Neuron (in vitro differentiated cells): Measurements from ENCODE around the gene JSRP1.
A peak's percentile ranks its signal among the peaks of the same experiment; 100 is the strongest.
"Not testable (repeated sequence)": the region's sequence is repeated elsewhere in the genome, so short reads cannot be mapped to it uniquely, and the experiment has no call there.

Experiments used
- H2AFZ ChIP-seq: one replicate; pipeline ENCODE4 v1.6.1; 2013; ENCODE audit warnings: low read depth, mild to moderate bottlenecking, inconsistent platforms, low read length, moderate library complexity
- H3K27me3 ChIP-seq: one replicate; pipeline ENCODE4 v1.6.1; 2013; ENCODE audit warnings: low read length; ENCODE audit not compliant: insufficient read depth
- H3K36me3 ChIP-seq: one replicate; pipeline ENCODE4 v1.6.1; 2013; ENCODE audit warnings: low read length; ENCODE audit not compliant: insufficient read depth
- H3K4me1 ChIP-seq: one replicate; pipeline ENCODE4 v1.6.1; 2013; ENCODE audit warnings: low read length; ENCODE audit not compliant: insufficient read depth
- H3K4me3 ChIP-seq: 2 replicates; pipeline ENCODE4 v1.5.1; 2013; ENCODE audit warnings: mild to moderate bottlenecking, low read length, moderate library complexity
- H3K9me3 ChIP-seq: one replicate; pipeline ENCODE4 v1.6.1; 2013; ENCODE audit warnings: low read length

Gene JSRP1

DNA sequence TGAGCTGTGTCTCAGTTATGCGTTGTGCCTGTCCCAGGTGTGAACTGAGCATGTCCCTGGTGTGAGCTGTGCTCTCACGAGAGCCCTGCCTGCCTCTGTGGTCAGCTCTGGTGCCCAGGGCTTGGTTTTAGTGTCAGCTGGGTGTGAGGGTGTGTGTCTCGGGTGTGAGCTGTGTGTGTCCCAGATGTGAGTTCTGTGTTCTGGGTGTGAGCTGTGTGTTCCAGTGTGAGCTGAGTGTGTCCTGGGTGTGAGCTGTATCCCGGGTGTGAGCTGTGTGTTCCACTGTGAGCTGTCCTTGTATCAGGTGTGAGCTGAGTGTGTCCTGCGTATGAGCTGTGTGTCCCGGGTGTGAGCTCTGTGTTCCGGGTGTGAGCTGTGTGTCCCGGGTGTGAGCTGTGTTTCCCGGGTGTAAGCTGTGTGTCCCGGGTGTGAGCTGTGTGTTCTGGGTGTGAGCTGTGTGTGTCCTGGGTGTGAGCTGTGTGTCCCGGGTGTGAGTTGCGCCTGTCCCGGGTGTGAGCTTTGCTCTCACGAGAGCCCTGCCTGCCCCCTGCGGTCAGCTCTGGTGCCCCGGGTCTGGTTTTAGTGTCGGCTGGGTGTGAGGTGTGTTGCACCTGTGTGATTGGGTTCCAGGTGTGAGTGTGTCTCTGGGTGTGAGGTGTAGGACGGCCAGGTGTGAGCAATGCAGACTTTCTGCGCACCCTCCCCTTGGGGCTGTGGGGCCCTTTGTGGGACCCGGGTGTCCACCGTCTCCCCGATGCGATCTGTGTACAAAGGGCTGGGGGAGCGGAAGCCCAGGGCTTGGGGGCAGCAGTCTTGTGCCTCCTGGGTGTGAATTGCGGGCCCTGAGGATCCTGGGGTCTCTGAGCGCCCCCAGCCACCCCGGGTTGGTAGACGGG is 32.8 kb upstream of the JSRP1 start:
- Histone ChIP-seq H3K27me3 (peaks cover 32% of the 10 kb centered on the region), H2AFZ (no peak overlapping the region), H3K36me3 (no peaks in the 10 kb centered on the region), H3K9me3 (peaks cover 7% of the 10 kb centered on the region), H3K4me1 (no peaks in the 10 kb centered on the region), H3K4me3 (no peak overlapping the region)

DNA sequence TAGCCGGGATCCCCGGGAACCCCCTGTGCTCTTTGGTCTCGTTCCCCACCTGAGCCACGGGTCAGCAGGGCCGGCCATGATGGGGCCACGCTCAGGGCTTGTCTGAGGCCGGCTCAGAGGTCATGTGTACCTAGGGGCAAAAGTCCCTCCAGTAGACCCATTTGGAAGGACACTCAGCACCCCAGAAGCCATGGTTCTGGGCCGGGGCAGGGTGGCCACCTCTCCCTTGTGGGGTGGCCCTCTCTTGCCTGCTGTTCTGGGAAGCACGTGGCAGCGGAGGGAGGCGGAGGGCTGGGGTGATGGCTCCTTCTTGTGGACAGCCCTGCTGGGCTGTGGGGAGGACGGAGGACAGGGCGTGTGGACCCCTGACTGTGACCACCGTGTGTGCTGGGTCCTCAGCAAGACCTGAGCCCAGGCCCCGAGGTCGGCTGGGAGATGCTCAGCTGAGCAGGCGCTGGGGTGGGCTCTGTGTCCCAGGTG is 32.2 kb upstream of the JSRP1 start:
- no peaks in the 10 kb centered on the region for H3K36me3 ChIP-seq
- no peak overlapping the region for H3K4me3 ChIP-seq
- peaks cover 7% of the 10 kb centered on the region for H3K9me3 ChIP-seq
- peaks cover 26% of the 10 kb centered on the region for H3K27me3 ChIP-seq
- H2AFZ ChIP-seq: no peak overlapping the region
- no peaks in the 10 kb centered on the region for H3K4me1 ChIP-seq

DNA sequence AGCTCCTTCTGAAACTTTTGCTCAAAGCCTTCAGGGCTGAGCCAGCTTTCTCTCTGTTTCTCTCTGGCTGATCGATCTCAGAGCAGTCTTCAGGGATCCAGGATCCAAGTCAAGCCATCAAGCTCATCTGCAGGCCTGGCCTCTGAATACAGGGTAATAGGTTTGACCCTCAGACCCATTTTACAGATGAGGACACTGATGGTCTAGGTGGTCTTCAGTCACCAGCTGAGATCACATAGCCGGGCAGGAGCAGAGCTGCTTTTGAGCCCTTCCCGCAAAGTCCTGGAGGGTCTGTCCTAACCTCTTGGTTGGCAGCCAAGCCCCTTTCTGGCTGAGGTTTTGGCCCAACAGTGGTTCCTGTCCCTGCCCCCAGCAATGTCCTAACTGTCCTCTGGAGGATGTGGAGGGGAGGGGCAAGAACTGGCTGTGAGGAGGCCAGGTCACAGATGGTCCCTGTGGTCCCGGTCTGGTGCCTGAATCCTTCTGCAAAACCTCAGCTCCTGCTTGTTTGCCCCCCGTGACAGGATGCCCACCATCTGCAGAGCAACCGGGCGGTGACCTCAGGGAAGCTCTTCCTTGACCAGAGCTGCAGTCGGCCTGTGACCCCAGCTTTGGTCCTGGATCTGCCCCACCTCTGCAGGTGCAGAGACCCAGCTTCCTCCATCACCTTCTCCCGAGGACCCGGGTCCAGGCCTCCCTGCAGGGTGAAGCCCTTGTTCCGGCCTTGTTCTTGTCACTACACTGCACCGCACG is 31.5 kb upstream of the JSRP1 start:
- no peaks in the 10 kb centered on the region for H3K36me3 ChIP-seq
- peaks cover 26% of the 10 kb centered on the region for H3K27me3 ChIP-seq
- peaks cover 7% of the 10 kb centered on the region for H3K9me3 ChIP-seq
- H3K4me1 ChIP-seq: peaks cover under 1% of the 10 kb centered on the region
- H2AFZ ChIP-seq: no peak overlapping the region
- H3K4me3 ChIP-seq: no peak overlapping the region

DNA sequence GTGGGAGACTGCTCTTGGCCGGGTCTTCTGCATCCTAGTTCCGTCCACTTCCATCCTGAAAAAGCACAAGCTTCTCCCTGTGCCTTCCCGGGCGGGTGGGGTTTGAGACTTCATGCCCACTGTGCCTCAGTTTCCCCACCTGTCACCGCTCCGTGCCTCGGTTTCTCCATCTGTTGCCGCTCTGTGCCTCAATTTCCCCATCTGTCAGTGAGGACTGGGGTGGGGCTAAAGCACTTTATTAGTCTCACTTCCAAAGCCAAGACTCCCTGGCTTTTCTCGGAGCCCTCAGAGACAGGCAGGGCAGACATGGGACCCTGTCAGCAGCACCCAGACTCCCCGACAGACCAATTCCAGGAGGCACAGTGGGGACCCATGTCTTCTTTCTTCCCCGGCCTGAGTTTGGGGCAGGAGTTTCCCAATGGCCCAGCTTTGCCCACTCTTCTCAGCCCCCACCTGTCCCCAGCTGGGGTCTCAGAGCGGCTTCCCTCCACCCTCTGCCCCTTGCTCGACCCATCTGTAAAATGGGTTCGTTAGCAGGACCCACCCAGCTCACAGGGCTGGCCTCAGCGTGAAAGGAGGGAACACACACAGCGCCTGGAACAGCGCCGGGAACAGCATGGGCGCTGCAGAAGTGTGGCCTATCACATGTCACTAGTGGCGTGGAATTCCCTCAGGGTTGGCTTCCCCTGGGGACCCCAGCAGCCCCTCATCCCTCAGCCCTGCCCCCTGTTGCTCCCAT is 30.4 kb upstream of the JSRP1 start:
- Histone ChIP-seq H3K9me3 (peaks cover 7% of the 10 kb centered on the region), H3K4me1 (peaks cover 12% of the 10 kb centered on the region), H2AFZ (no peak overlapping the region), H3K36me3 (no peaks in the 10 kb centered on the region), H3K4me3 (no peak overlapping the region), H3K27me3 (peaks cover 26% of the 10 kb centered on the region)

DNA sequence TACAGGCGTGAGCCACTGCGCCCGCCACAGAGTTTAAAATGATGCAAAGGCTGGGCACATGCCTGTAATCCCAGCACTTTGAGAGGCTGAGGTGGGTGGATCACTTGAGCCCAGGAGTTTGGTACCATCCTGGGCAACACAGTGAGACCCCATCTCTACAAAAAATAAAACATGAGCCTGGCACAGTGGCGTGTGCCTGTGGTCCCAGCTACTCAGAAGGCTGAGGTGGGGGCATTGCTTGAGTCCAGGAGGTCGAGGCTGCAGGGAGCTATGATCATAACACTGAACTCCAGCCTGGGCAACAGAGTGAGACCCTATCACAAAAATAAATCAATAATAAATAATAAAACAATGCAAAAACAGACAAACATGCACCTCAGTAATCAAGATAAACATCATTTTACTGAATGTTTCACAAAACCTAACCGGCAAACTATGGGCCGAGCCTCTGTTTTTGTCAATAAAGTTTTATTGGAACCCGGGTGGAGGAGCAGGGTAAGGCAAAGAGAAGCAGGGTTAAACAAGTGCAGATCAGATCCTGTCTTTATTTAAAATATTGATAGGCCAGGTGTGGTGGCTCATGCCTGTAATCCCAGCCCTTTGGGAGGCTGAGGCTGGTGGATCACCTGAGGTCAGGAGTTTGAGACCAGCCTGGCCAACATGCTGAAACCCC is 27.8 kb upstream of the JSRP1 start:
- Histone ChIP-seq H3K27me3 (peaks cover 13% of the 10 kb centered on the region), H3K4me3 (no peak overlapping the region), H3K36me3 (no peaks in the 10 kb centered on the region), H2AFZ (no peak overlapping the region), H3K9me3 (no peaks in the 10 kb centered on the region), H3K4me1 (peaks cover 12% of the 10 kb centered on the region)

DNA sequence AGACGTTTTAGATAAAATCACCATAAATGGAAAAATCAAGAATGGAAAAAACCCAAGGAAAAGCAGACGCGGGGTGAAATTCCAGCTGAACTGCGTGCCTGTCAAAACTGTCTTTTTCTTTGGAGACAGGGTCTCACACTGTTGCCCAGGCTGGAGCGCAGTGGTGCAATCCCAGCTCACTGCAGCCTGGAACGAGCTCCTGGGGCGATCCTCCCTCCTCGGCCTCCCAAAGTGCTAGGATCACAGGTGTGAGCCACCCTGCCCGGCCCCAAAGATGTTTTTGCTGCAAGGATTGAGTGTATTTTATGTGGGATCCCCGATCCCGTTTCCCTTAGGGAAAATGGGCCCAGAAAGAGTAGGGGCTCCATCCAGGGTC is 26.6 kb upstream of the JSRP1 start:
- Histone ChIP-seq H3K9me3 (no peaks in the 10 kb centered on the region), H2AFZ (no peak overlapping the region), H3K36me3 (no peaks in the 10 kb centered on the region), H3K27me3 (peaks cover 5% of the 10 kb centered on the region), H3K4me1 (peaks cover 12% of the 10 kb centered on the region), H3K4me3 (no peak overlapping the region)

DNA sequence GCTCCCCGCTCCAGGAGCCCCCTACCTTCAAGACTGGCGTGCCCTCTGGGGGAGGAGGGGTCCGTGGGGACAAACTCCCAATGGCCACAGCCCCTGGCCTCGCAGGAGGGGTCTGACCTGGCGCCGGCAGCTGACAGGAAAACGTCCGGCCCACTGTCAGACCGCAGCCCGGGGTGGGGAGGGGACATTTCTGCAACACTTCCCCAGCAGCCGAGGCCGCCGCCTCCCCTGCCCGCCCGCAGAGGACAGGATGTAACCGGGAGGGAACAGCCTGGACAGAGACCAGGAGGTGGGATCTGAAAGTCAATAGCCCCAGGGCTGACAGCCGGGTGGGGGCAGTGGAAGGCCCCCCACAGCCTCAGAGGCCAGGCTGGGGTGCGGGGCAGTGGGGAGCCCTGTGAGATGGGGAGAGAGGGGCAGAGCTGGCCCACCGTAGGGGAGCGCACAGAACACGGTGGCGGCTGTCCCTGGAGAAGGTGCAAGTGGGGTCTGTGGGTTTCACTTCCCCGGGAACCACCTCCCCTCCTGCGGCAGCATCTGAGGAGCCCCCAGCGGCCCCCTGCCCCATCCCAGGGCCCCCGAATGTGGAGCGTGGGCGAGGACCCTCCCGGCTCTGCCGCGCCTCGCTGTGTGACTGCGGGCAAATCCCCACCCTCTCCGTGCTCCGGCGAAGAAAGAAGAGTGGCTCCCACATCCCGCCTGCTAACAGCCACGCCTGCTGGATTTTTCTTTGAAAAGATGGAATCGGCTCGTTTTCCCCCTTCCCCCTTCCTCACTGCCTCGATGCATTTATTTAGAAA is 26.0 kb upstream of the JSRP1 start, which contains the start of gene PEAK3:
Gene PEAK3, minus strand, starts transcription at position 114 of the 800 bp plus-strand sequence. CDS start 1,244 bp downstream, outside the sequence.
- Histone ChIP-seq H3K36me3 (no peaks in the 10 kb centered on the region), H3K27me3 (peaks cover under 1% of the 10 kb centered on the region), H3K4me3 (no peak within 1 kb of the TSS), H3K9me3 (no peaks in the 10 kb centered on the region), H3K4me1 (peaks cover 12% of the 10 kb centered on the region), H2AFZ (peak within 1 kb of the TSS; percentile 51)

DNA sequence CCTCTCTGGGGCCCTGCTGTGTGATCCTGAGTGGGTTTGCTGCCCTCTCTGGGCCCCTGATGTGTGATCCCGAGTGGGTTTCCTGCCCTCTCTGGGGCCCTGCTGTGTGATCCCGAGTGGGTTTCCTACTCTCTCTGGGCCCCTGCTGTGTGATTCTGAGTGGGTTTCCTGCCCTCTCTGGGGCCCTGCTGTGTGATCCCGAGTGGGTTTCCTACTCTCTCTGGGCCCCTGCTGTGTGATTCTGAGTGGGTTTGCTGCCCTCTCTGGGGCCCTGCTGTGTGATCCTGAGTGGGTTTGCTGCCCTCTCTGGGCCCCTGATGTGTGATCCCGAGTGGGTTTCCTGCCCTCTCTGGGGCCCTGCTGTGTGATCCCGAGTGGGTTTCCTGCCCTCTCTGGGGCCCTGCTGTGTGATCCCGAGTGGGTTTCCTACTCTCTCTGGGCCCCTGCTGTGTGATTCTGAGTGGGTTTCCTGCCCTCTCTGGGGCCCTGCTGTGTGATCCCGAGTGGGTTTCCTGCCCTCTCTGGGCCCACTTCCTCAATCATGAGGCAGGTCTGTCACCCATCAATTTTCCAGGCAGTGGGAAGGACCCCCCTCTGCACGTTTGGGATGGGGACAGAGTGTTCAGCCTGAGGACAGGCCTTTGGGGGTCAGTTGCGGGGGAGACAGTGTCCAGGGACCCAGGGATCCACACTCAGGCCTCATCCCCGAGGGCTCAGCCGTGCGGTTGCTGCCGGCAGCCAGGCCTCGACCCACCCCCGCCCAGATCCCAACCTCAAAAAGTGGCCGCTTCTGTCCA is 25.2 kb upstream of the JSRP1 start:
- Histone ChIP-seq H2AFZ (peak overlapping the region; percentile 51), H3K4me1 (peaks cover 12% of the 10 kb centered on the region)
- not testable (repeated sequence) for H3K27me3 ChIP-seq, H3K4me3 ChIP-seq, H3K36me3 ChIP-seq, H3K9me3 ChIP-seq

DNA sequence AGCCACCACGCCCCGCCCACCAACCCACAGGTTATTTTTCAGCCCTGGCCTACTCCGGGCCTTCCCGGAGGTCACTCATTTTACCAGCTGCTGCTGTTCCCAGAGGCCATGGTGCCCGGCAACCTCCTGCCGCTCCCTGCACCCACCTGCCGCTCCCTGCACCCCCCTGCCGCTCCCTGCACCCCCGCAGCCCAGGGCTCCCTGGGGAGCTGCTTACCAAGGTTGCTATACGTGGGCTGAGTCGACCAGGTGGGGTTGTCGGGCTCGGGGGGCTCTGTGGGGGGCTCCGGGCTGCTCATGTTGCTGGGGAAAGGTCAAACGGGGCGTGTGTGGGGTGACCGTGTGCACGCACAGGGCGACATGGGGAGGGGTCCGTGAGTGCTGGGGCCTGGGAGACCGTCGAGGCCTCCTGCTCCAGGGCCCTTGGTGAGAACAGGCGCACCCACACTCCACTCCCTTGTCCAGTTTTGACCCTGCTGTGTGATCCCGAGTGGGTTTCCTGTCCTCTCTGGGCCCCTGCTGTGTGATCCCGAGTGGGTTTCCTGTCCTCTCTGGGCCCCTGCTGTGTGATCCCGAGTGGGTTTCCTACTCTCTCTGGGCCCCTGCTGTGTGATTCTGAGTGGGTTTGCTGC is 24.5 kb upstream of the JSRP1 start:
- H3K4me1 ChIP-seq: peaks cover 12% of the 10 kb centered on the region
- no peaks in the 10 kb centered on the region for H3K9me3 ChIP-seq
- H3K36me3 ChIP-seq: no peaks in the 10 kb centered on the region
- no peak overlapping the region for H3K4me3 ChIP-seq
- H2AFZ ChIP-seq: no peak overlapping the region
- H3K27me3 ChIP-seq: no peaks in the 10 kb centered on the region

DNA sequence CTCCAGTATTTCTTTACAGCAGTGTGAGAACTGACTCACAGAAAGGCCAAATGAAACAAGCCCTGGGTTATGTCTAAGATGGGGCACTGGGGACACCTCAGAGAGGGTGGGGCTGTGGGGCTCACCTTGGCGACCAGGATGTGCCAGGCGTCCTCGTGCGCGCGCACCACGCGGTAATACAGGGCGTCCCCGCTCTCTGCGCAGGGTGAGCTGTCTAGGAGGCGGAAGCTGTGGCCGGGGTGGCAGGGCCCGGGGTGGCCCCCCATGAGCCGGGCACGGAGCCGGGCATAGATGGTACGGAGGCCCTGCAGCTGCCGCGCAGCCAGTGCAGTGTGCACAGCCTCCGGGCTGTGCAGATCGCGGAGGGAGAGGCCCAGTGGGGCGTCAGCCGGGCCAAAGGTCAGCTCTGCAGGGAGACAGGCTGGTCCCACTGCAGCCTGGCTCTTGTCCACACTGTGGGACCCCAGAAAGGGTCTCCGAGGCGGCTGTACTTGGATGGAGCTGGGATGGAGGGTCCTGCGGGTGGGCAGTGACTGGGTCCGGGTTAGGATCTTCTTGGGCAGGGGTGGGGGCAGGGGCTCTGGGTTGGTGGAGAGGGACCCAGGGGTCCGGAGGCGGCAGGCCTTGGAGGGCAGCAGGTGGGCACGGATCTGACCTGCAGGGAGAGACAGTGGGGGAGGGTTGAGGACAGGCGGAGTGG is 22.4 kb upstream of the JSRP1 start:
- Histone ChIP-seq H2AFZ (no peak overlapping the region), H3K4me3 (no peak overlapping the region), H3K36me3 (peaks cover 2% of the 10 kb centered on the region), H3K27me3 (no peaks in the 10 kb centered on the region), H3K9me3 (no peaks in the 10 kb centered on the region), H3K4me1 (peaks cover 19% of the 10 kb centered on the region)

DNA sequence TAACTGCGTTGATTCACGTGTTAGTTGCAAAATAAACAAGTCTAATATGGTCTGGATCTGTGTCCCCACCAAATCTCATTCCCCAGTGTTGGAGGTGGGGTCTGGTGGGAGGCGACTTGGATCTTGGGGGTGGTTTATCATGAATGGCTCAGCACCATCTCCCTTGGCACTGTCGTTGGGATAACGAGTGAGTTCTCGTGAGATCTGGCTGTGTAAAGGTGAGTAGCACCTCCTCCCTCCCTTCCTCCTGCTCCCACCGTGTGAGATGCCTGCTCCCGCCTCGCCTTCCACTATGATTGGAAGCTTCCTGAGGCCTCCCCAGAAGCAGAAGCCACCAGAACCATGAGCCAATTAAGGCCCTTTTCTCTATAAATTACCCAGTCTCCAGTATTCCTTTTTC is 20.9 kb upstream of the JSRP1 start:
- peaks cover 15% of the 10 kb centered on the region for H3K36me3 ChIP-seq
- H3K4me1 ChIP-seq: peaks cover 20% of the 10 kb centered on the region
- no peak overlapping the region for H3K4me3 ChIP-seq
- H3K9me3 ChIP-seq: no peaks in the 10 kb centered on the region
- no peaks in the 10 kb centered on the region for H3K27me3 ChIP-seq
- H2AFZ ChIP-seq: no peak overlapping the region
